Nephron progenitor cell (in vitro differentiated cells): ENCODE measurements around the gene EFS.
"Not testable (repeated sequence)": the region's sequence is repeated elsewhere in the genome, so short reads cannot be mapped to it uniquely, and the experiment has no call there.

Experiments used
- DNase-seq: peaks from one replicate; pipeline ENCODE4 v3.0.0; 2021
- H3K27ac Mint-ChIP-seq: 2 replicates; pipeline ENCODE4 v1.8.0; 2021; ENCODE audit warnings: mild to moderate bottlenecking, moderate library complexity, mixed read lengths
- H3K27me3 Mint-ChIP-seq: 2 replicates; pipeline ENCODE4 v1.8.0; 2021; ENCODE audit warnings: mild to moderate bottlenecking, low read depth, mixed read lengths; ENCODE audit not compliant: poor library complexity
- H3K36me3 Mint-ChIP-seq: 2 replicates; pipeline ENCODE4 v1.8.0; 2021; ENCODE audit warnings: low read depth, mixed read lengths
- H3K4me1 Mint-ChIP-seq: 2 replicates; pipeline ENCODE4 v1.8.0; 2021; ENCODE audit warnings: mixed read lengths
- H3K4me3 Mint-ChIP-seq: 2 replicates; pipeline ENCODE4 v1.8.0; 2021; ENCODE audit warnings: mild to moderate bottlenecking, moderate library complexity, mixed read lengths
- H3K9me3 Mint-ChIP-seq: 2 replicates; pipeline ENCODE4 v1.8.0; 2021; ENCODE audit warnings: mild to moderate bottlenecking, moderate library complexity, mixed read lengths
- TF ChIP-seq, protein P1 (sequence below): fragments of 200-600 bp; sonication (generic); IDR thresholded peaks from 2 replicates; pipeline ENCODE4 v1.5.0; 2021; ENCODE audit warnings: antibody characterized with exemption

The EFS gene

DNA sequence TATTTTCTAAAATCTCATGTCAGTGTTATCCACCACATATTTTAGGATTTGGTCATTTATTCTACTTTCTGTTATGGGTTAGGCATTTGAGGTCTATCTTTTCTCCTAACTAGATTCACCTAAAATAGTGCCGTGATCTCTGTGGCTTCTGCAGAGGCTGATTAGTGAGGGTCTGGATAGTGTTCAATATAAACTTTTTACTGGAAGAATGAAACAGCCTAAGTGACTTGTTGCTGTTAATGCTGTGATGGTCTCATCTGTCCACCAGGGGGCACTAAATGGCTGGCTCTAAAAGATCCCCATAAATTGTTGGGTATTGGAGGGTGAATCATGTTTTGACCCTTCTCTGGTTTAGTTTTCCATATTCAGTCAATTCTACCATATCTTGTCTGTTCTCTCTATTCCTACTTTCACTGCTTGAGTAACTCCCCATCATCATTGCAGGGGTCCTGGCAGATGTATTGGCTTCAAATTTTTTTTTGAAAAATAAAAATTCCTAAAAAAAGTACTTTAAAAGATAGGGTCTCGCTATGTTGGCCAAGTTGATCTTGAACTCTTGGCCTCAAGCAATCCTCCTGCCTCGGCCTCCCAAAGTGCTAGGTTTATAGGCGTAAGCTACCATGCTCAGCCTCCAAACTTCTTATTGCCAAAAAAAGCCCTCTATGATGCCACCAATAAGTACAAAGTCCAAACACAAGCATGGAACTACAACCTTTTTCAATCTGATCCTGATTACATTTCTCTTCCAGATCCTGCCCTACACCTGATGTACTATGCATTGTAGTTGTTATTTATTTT lies 36.8 kb downstream of the EFS start:
- TF ChIP-seq, protein P1, sequence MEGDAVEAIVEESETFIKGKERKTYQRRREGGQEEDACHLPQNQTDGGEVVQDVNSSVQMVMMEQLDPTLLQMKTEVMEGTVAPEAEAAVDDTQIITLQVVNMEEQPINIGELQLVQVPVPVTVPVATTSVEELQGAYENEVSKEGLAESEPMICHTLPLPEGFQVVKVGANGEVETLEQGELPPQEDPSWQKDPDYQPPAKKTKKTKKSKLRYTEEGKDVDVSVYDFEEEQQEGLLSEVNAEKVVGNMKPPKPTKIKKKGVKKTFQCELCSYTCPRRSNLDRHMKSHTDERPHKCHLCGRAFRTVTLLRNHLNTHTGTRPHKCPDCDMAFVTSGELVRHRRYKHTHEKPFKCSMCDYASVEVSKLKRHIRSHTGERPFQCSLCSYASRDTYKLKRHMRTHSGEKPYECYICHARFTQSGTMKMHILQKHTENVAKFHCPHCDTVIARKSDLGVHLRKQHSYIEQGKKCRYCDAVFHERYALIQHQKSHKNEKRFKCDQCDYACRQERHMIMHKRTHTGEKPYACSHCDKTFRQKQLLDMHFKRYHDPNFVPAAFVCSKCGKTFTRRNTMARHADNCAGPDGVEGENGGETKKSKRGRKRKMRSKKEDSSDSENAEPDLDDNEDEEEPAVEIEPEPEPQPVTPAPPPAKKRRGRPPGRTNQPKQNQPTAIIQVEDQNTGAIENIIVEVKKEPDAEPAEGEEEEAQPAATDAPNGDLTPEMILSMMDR: peak; percentile 89
- H3K4me1 Mint-ChIP-seq: peaks cover 28% of the 10 kb centered on the region
- no peaks in the 10 kb centered on the region for H3K9me3 Mint-ChIP-seq
- no peak overlapping the region for H3K27ac Mint-ChIP-seq
- H3K4me3 Mint-ChIP-seq: no peak overlapping the region
- peak; percentile 72 for DNase-seq
- H3K36me3 Mint-ChIP-seq: peaks cover 29% of the 10 kb centered on the region
- peaks cover 9% of the 10 kb centered on the region for H3K27me3 Mint-ChIP-seq

DNA sequence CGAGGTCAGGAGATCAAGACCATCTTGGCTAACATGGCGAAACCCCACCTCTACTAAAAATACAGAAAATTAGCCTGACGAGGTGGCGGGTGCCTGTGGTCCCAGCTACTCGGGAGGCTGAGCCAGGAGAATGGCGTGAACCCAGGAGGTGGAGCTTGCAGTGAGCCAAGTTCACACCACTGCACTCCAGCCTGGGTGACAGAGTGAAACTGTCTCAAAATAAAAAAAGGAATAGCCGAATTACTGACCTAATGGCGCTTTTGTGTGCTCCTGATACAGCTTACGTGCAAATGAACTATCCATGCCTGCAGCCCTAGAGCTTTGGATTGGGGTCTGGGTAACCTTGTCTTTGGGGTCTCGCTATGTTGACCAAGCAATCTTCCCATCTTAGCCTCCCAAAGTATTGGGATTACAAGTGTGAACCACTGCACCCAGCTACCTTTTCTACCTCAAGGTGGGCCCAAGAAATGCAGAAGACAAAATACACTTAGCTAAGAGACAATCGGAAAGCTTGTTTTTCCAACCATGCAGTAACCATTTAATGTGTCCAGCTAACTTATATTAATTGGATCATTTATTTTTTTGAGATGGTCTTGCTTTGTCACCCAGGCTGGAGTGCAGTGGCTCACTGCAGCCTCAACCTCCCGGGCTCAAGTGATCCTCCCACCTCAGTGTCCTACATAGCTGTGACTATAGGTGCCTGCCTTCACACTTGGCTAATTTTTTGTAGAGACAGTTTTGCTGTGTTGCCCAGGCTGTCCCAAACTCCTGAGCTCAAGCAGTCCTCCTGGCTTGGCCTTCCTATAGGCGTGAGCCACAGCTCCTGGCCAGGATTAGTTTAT lies 38.3 kb downstream of the EFS start:
- DNase-seq: no peak
- peaks cover 35% of the 10 kb centered on the region for H3K36me3 Mint-ChIP-seq
- H3K9me3 Mint-ChIP-seq: no peaks in the 10 kb centered on the region
- H3K4me3 Mint-ChIP-seq: no peak overlapping the region
- TF ChIP-seq, protein P1: no peak
- peaks cover 39% of the 10 kb centered on the region for H3K4me1 Mint-ChIP-seq
- H3K27ac Mint-ChIP-seq: peak overlapping the region; percentile 86
- peaks cover 7% of the 10 kb centered on the region for H3K27me3 Mint-ChIP-seq

DNA sequence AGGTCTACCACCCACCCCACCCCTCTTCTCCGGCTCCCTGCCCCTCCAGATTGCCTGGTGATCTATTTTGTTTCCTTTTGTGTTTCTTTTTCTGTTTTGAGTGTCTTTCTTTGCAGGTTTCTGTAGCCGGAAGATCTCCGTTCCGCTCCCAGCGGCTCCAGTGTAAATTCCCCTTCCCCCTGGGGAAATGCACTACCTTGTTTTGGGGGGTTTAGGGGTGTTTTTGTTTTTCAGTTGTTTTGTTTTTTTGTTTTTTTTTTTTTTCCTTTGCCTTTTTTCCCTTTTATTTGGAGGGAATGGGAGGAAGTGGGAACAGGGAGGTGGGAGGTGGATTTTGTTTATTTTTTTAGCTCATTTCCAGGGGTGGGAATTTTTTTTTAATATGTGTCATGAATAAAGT lies 39.2 kb downstream of the EFS start:
- not testable (repeated sequence) for H3K4me3 Mint-ChIP-seq, H3K9me3 Mint-ChIP-seq, DNase-seq, H3K27me3 Mint-ChIP-seq
- Mint-ChIP-seq H3K27ac (peak overlapping the region; percentile 18), H3K4me1 (peaks cover 40% of the 10 kb centered on the region), H3K36me3 (peaks cover 35% of the 10 kb centered on the region)

DNA sequence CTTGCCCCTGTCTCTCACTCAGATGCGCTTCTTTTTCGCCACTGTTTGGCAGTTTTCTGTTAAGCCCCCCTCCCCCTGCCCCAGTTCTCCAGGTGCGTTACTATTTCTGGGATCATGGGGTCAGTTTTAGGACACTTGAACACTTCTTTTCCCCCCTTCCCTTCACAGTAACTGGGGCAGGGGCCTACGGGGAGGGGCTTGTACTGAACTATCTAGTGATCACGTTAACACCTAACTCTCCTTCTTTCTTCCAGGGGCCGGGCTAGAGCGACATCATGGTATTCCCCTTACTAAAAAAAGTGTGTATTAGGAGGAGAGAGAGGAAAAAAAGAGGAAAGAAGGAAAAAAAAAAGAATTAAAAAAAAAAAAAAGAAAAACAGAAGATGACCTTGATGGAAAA lies 40.0 kb downstream of the EFS start:
- Mint-ChIP-seq H3K27ac (peak overlapping the region; percentile 64), H3K4me1 (peaks cover 47% of the 10 kb centered on the region), H3K36me3 (peaks cover 43% of the 10 kb centered on the region), H3K4me3 (peak overlapping the region; percentile 36), H3K9me3 (no peaks in the 10 kb centered on the region), H3K27me3 (no peaks in the 10 kb centered on the region)
- TF ChIP-seq, protein P1: no peak
- DNase-seq: no peak

DNA sequence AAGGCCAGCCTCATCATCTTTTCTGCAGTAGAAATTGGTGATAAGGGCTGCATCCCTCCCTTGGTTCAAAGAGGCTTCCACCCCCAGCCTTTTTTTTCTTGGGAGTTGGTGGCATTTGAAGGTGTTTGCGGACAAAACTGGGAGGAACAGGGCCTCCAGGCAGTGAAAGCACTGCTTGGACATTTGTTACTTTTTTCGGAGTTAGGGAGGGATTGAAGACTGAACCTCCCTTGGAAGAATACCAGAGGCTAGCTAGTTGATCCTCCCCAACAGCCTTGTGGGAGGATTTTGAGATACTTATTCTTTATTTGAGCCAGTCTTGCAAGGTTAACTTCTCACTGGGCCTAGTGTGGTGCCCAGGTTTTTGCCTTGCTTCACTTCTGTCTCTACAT lies 40.5 kb downstream of the EFS start:
- peak overlapping the region; percentile 64 for H3K27ac Mint-ChIP-seq
- TF ChIP-seq, protein P1: no peak
- no peaks in the 10 kb centered on the region for H3K9me3 Mint-ChIP-seq
- H3K4me3 Mint-ChIP-seq: peak overlapping the region; percentile 52
- peaks cover 53% of the 10 kb centered on the region for H3K4me1 Mint-ChIP-seq
- DNase-seq: no peak
- H3K36me3 Mint-ChIP-seq: peaks cover 48% of the 10 kb centered on the region
- no peaks in the 10 kb centered on the region for H3K27me3 Mint-ChIP-seq

DNA sequence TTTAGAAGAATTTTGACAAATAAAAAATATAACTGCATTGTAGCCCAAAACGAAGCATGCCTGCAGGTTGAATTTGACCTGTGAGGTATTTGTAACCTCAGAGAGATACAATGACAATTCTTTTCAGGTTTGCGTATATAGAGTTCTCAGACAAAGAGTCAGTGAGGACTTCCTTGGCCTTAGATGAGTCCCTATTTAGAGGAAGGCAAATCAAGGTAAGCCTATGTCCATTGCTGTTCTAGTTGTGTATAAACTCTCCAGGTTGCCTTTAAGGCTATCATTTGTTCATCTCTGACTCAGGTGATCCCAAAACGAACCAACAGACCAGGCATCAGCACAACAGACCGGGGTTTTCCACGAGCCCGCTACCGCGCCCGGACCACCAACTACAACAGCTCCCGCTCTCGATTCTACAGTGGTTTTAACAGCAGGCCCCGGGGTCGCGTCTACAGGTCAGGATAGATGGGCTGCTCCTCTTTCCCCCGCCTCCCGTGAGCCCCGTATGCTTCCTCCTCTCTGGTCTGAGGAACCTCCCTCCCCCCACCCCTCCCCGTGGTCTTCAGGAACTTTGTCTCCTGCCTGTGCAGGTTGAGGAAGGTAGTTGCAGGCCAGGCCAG lies 41.0 kb downstream of the EFS start:
- Mint-ChIP-seq H3K4me1 (peaks cover 54% of the 10 kb centered on the region), H3K27ac (peak overlapping the region; percentile 79), H3K27me3 (no peaks in the 10 kb centered on the region), H3K36me3 (peaks cover 53% of the 10 kb centered on the region), H3K4me3 (peak overlapping the region; percentile 52), H3K9me3 (no peaks in the 10 kb centered on the region)
- TF ChIP-seq, protein P1: no peak
- no peak for DNase-seq
